T-cell (primary cell): ENCODE results near the gene ANO2. TPM values are rescaled to one million over a fixed set of nuclear protein-coding genes. Genes with fewer than 3 reads are reported as not detected.

Experiments
- ATAC-seq, 4 experiments: fragments of 200-7000 bp in 3 of 4; fragments of 150-1000 bp in 1 of 4; cut with Tn5 transposase; replicated peaks in 1 of 4; 1 replicate in 3 of 4; 2 replicates in 1 of 4; pipeline ENCODE4 v1.10.0; 2021; ENCODE audit warnings: moderate library complexity in 3 of 4, mild to moderate bottlenecking in 2 of 4, moderate number of reproducible peaks in 1 of 4
- CTCF ChIA-PET, 2 donors: fragments of 300-600 bp; sonication (Branson Sonifier 250); formaldehyde crosslinking; loops; one replicate each; lab custom pipeline; 2022; ENCODE audit warnings: antibody characterized with exemption in 2 of 2; lab: Charles Lee
- POLR2A ChIA-PET, 2 donors: fragments of 300-600 bp; sonication (Branson Sonifier 250); formaldehyde crosslinking; loops; one replicate each; lab custom pipeline; 2022; ENCODE audit warnings: antibody characterized with exemption in 2 of 2; lab: Charles Lee
- DNase-seq, 35 experiments: peaks; one replicate each; pipeline versions ENCODE4 v3.0.0 to v3.0.0-alpha.2; 2013 to 2023
- H3K27ac ChIP-seq: one replicate; pipeline ENCODE4 v1.5.1; 2013; ENCODE audit warnings: low read length
- H3K27me3 ChIP-seq, 2 experiments: replicated peaks in 1 of 2; 1 replicate in 1 of 2; 2 replicates in 1 of 2; pipeline versions ENCODE4 v1.6.1 to v1.7.0; 2013; ENCODE audit warnings: low read length in 1 of 2, mixed read lengths in 1 of 2; ENCODE audit not compliant: control insufficient read depth in 2 of 2, insufficient read depth in 2 of 2; ENCODE audit errors: extremely low read depth in 1 of 2
- H3K36me3 ChIP-seq, 2 donors: 1 replicate in 1 of 2; 2 replicates in 1 of 2; pipeline versions ENCODE4 v1.6.1 to v1.7.0; 2013; ENCODE audit warnings: low read length in 1 of 2; ENCODE audit not compliant: control insufficient read depth in 2 of 2, insufficient read depth in 1 of 2; ENCODE audit errors: extremely low read depth in 1 of 2
- H3K4me1 ChIP-seq, 2 experiments: 1 replicate in 1 of 2; 2 replicates in 1 of 2; pipeline versions ENCODE4 v1.6.1 to v1.7.0; 2013; ENCODE audit warnings: low read length in 2 of 2, mixed read lengths in 1 of 2; ENCODE audit not compliant: insufficient read depth in 2 of 2, control insufficient read depth in 1 of 2; ENCODE audit errors: extremely low read depth in 1 of 2
- H3K4me3 ChIP-seq, 2 donors: 1 replicate in 1 of 2; 2 replicates in 1 of 2; pipeline versions ENCODE4 v1.5.1 to v1.7.0; 2013; ENCODE audit warnings: mild to moderate bottlenecking in 2 of 2, low read length in 1 of 2, moderate library complexity in 1 of 2; ENCODE audit not compliant: control insufficient read depth in 1 of 2; ENCODE audit errors: extremely low read depth in 1 of 2
- H3K9me3 ChIP-seq: 2 replicates; pipeline ENCODE4 v1.7.0; 2013
- H3K27ac Mint-ChIP-seq, 2 donors: one replicate each; pipeline ENCODE4 v1.8.0; 2020 to 2021; ENCODE audit warnings: mild to moderate bottlenecking in 2 of 2, mixed read lengths in 2 of 2
- H3K27me3 Mint-ChIP-seq, 2 donors: one replicate each; pipeline ENCODE4 v1.8.0; 2021 to 2022; ENCODE audit warnings: mixed read lengths in 2 of 2
- H3K36me3 Mint-ChIP-seq: one replicate; pipeline ENCODE4 v1.8.0; 2021; ENCODE audit warnings: mixed read lengths
- H3K4me1 Mint-ChIP-seq, 3 donors: one replicate each; pipeline ENCODE4 v1.8.0; 2020 to 2022; ENCODE audit warnings: mixed read lengths in 3 of 3, mild to moderate bottlenecking in 1 of 3
- H3K4me3 Mint-ChIP-seq, 3 donors: one replicate each; pipeline ENCODE4 v1.8.0; 2020 to 2022; ENCODE audit warnings: mild to moderate bottlenecking in 3 of 3, mixed read lengths in 3 of 3, moderate library complexity in 3 of 3
- H3K9me3 Mint-ChIP-seq, 3 donors: one replicate each; pipeline ENCODE4 v1.8.0; 2020 to 2022; ENCODE audit warnings: mixed read lengths in 3 of 3
- WGBS: methylation state at CpG from one replicate; pipeline ENCODE4 v1.1.5; 2013; ENCODE audit warnings: missing lambda C conversion rate; ENCODE audit not compliant: insufficient coverage; 5-methylcytosine and 5-hydroxymethylcytosine counted together
- total RNA-seq, 35 experiments: library from RNA in 6 of 35; stranded (reverse) in 6 of 35; fragments of 120-200 nt in 1 of 35; gene quantifications; one replicate each; pipeline versions ENCODE4 v1.2.1 to v1.2.4 and lab custom pipeline; 2013 to 2026

Gene ANO2
- total RNA-seq, 5 donors from 2014 or later (not counting 1 experiment from before 2014, with no cell fraction given): not detected

DNA sequence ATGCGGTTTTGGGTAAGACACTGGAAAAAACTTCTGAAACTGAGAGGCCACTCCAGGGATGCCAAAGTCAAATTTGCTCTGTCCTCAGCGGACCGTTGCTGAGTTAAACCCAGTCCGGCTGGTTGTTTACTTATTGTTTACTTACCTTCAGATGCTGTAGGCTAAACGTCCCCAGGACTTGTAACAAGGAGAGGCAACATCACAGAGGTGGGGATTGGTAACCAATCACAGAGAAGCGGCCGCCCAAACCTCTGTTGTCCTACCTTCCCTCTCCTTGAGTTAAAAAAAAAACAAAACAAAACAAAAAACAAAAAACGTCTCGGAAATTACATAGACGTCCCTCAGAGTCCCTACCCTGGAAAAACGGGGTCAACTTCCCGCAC lies 380 bp downstream of the ANO2 start:
- WGBS: 50% methylated on average over 12 of the region's 12 CpGs
- ATAC-seq: no peak
- no peaks in the 10 kb centered on the region for H3K36me3 Mint-ChIP-seq
- H3K27me3 ChIP-seq: peaks cover 6 to 36% of the 10 kb centered on the region in 2 experiments
- H3K27ac Mint-ChIP-seq: no peak overlapping the region
- H3K27ac ChIP-seq: no peak overlapping the region
- ChIA-PET POLR2A (no interaction called here), CTCF (no interaction called here)
- no peaks in the 10 kb centered on the region for H3K9me3 ChIP-seq
- no peak for DNase-seq
- no peaks in the 10 kb centered on the region for H3K4me1 ChIP-seq
- H3K4me3 ChIP-seq: no peak overlapping the region
- no peaks in the 10 kb centered on the region for H3K9me3 Mint-ChIP-seq
- H3K36me3 ChIP-seq: no peaks in the 10 kb centered on the region
- H3K4me1 Mint-ChIP-seq: peaks cover 0 to 6% (median 5%) of the 10 kb centered on the region in 3 donors
- no peak overlapping the region for H3K4me3 Mint-ChIP-seq
- H3K27me3 Mint-ChIP-seq: peaks cover 70 to 85% of the 10 kb centered on the region in 2 donors

DNA sequence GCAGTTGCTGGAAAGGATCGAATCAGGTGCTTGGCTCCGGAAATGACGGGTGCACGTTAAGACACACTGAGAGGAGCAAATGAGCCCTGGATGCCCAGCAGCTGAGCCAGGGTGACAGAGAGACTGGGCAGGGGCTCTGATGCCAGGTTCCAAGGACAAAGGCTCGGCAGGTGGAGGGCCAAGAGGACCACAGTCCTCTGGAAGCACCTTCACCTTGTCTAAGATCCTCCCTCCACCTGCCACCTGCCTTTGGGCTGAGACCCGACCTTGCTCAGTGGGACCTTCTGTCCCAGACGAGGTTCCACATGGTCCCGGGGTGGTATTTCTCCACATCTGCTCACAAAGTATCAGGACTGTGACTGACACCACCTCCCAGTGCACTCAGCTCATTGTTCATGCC lies 1.0 kb downstream of the ANO2 start:
- POLR2A ChIA-PET: no interaction called here
- Histone ChIP-seq H3K27me3 (peaks cover 6 to 32% of the 10 kb centered on the region in 2 experiments), H3K4me1 (no peaks in the 10 kb centered on the region), H3K27ac (no peak overlapping the region), H3K4me3 (no peak overlapping the region), H3K36me3 (no peaks in the 10 kb centered on the region), H3K9me3 (no peaks in the 10 kb centered on the region)
- no peak for DNase-seq
- Mint-ChIP-seq H3K9me3 (no peaks in the 10 kb centered on the region), H3K4me3 (no peak overlapping the region), H3K36me3 (no peaks in the 10 kb centered on the region), H3K4me1 (peaks cover 0 to 6% (median 5%) of the 10 kb centered on the region in 3 donors), H3K27ac (no peak overlapping the region), H3K27me3 (peaks cover 72 to 84% of the 10 kb centered on the region in 2 donors)
- ATAC-seq: no peak
- CTCF ChIA-PET: no interaction called here
- 78% methylated on average over 8 of the region's 8 CpGs for WGBS

DNA sequence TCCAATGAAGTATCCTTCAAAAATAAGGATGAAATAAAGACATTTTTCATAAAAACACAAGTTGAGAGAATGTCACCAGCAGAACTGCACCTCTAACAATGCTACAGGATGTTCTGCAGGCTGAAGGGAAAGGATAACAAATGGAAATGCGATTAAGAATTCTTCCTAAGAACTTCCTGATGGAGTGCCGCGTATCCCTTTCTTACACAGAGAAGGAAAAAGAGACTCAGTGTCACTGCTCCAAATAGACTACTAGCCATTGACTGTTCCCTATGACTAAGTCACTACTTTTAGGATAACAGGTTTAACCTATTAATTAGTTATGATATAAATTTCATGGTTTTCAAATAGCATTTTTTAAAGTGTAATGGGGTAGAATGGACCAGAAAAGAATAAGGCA lies 3.2 kb downstream of the ANO2 start:
- ChIA-PET POLR2A (no interaction called here), CTCF (no interaction called here)
- Histone ChIP-seq H3K36me3 (no peaks in the 10 kb centered on the region), H3K27me3 (peaks cover 6 to 24% of the 10 kb centered on the region in 2 experiments), H3K9me3 (no peaks in the 10 kb centered on the region), H3K27ac (no peak overlapping the region), H3K4me3 (no peak overlapping the region), H3K4me1 (no peaks in the 10 kb centered on the region)
- Mint-ChIP-seq H3K9me3 (no peaks in the 10 kb centered on the region), H3K4me1 (peaks cover 0 to 6% (median 5%) of the 10 kb centered on the region in 3 donors), H3K36me3 (no peaks in the 10 kb centered on the region), H3K27me3 (peaks cover 67 to 74% of the 10 kb centered on the region in 2 donors), H3K27ac (no peak overlapping the region), H3K4me3 (no peak overlapping the region)
- WGBS: no CpG with 5 or more reads among the region's 3 CpGs
- ATAC-seq (no peak), DNase-seq (no peak)

DNA sequence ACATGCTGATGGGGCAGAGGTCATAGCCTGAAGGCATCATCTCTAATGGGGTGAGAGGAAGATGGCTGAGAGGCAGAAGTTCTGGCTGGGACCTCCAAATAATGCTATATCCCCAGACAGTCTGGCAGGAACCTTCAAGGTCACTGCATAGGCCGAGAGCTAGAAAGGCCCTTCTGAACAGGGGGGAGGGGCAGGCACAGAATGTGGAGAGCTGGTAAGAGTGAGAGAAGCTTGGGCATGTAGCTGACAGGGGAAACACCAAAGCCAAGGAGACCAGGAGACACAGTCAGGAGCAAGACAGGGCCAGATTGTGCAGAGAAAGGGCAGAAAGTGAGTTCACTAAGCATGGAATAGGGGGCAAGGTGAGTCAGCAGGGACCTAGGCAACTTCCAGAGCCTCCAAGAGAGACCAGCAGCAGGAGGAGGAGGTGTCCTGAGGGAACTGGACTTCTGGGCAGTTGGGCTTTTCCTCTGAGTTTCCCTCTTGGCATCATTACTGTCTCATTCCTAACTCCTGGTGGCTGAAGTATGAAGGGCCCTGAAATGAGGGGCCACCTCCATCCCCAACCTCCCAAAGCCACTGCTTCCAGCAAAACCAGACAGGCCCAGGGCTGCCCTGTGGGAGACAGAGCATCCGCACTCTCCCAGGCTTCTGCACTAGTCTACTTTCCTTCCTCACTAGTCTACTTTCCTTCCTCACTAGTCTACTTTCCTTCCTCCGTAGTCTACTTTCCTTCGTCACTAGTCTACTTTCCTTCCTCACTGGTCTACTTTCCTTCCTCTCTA lies 17.1 kb downstream of the ANO2 start:
- Histone ChIP-seq H3K27me3 (peaks cover 0 to 36% of the 10 kb centered on the region in 2 experiments), H3K4me3 (no peak overlapping the region), H3K4me1 (no peaks in the 10 kb centered on the region), H3K27ac (no peak overlapping the region), H3K36me3 (no peaks in the 10 kb centered on the region), H3K9me3 (no peaks in the 10 kb centered on the region)
- ATAC-seq (no peak), DNase-seq (no peak)
- H3K4me1 Mint-ChIP-seq: no peaks in the 10 kb centered on the region
- no peaks in the 10 kb centered on the region for H3K9me3 Mint-ChIP-seq
- ChIA-PET CTCF (no interaction called here), POLR2A (no interaction called here)
- H3K36me3 Mint-ChIP-seq: no peaks in the 10 kb centered on the region
- H3K27ac Mint-ChIP-seq: no peak overlapping the region
- H3K4me3 Mint-ChIP-seq: no peak overlapping the region
- no CpG with 5 or more reads among the region's 4 CpGs for WGBS
- peaks cover 14 to 35% of the 10 kb centered on the region in 2 donors for H3K27me3 Mint-ChIP-seq

DNA sequence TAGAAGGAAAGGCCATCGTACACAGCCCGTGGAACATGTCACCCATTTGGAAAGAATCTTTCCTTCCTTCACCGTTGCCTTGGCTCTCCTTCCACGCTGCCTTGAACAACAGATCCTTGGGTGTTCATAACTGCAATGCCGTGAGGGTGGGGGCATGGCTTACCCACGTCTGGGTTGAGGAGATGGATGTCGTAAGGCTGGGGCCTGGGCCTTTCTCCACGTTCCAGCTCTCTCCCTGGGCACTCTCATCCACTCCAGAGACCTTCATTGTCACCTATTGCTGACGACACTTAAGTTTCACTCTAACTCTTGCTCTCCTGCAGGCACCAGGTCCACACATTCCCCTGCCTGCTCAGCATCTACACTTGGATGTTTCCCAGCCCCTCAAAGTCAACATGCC lies 19.4 kb downstream of the ANO2 start:
- H3K27me3 ChIP-seq: peaks cover 0 to 43% of the 10 kb centered on the region in 2 experiments
- no peak overlapping the region for H3K4me3 Mint-ChIP-seq
- H3K27me3 Mint-ChIP-seq: peaks cover 10 to 37% of the 10 kb centered on the region in 2 donors
- no peak overlapping the region for H3K27ac ChIP-seq
- no peak overlapping the region for H3K4me3 ChIP-seq
- H3K4me1 ChIP-seq: no peaks in the 10 kb centered on the region
- no peaks in the 10 kb centered on the region for H3K9me3 Mint-ChIP-seq
- H3K36me3 Mint-ChIP-seq: no peaks in the 10 kb centered on the region
- CTCF ChIA-PET: no interaction called here
- H3K27ac Mint-ChIP-seq: no peak overlapping the region
- POLR2A ChIA-PET: no interaction called here
- no peaks in the 10 kb centered on the region for H3K36me3 ChIP-seq
- WGBS: 61% methylated on average over 5 of the region's 9 CpGs
- ATAC-seq (no peak), DNase-seq (no peak)
- no peaks in the 10 kb centered on the region for H3K9me3 ChIP-seq
- H3K4me1 Mint-ChIP-seq: no peaks in the 10 kb centered on the region

DNA sequence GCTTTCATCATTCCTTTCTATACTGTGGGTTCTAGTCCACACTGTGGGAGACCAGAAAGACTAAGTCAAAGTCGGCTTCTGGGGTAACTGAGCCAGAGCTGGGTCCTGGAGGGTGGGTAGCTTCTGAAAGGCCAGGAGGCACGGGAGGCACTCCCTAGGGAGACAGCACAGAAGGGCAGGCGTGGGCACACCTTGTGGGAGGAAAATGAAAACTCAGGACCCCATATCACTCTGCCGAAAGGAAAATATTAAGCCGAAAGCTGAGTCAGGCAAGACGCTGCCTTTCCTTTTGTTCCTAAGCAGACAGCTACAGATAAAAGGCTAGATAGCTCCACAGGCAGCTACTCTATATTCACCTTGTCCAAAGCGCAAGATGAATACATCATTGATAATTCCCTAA lies 20.7 kb downstream of the ANO2 start:
- ChIA-PET CTCF (no interaction called here), POLR2A (no interaction called here)
- H3K27ac ChIP-seq: no peak overlapping the region
- no peak overlapping the region for H3K27ac Mint-ChIP-seq
- H3K27me3 ChIP-seq: peaks cover 0 to 39% of the 10 kb centered on the region in 2 experiments
- H3K9me3 ChIP-seq: no peaks in the 10 kb centered on the region
- H3K4me3 ChIP-seq: no peak overlapping the region
- no peaks in the 10 kb centered on the region for H3K4me1 ChIP-seq
- DNase-seq (no peak), ATAC-seq (no peak)
- H3K9me3 Mint-ChIP-seq: no peaks in the 10 kb centered on the region
- no peaks in the 10 kb centered on the region for H3K36me3 Mint-ChIP-seq
- 76% methylated on average over 5 of the region's 7 CpGs for WGBS
- peaks cover 16 to 40% of the 10 kb centered on the region in 2 donors for H3K27me3 Mint-ChIP-seq
- H3K4me1 Mint-ChIP-seq: no peaks in the 10 kb centered on the region
- no peaks in the 10 kb centered on the region for H3K36me3 ChIP-seq
- no peak overlapping the region for H3K4me3 Mint-ChIP-seq
